HFFc6 (cell line): ENCODE measurements around the gene NAA10. TPM values are rescaled to one million over a fixed set of nuclear protein-coding genes. Genes with fewer than 3 reads are reported as not detected.
A peak's percentile ranks its signal among the peaks of the same experiment; 100 is the strongest.

ENCODE experiments used
- DNase-seq: peaks from one replicate; pipeline ENCODE4 v3.0.0-alpha.2; 2018
- H3K27ac Mint-ChIP-seq: 2 replicates; pipeline ENCODE4 v1.8.0; 2020; ENCODE audit warnings: mild to moderate bottlenecking, mixed read lengths
- H3K27me3 Mint-ChIP-seq: 2 replicates; pipeline ENCODE4 v1.8.0; 2021; ENCODE audit warnings: mild to moderate bottlenecking, moderate library complexity, mixed read lengths; ENCODE audit not compliant: insufficient read depth
- H3K36me3 Mint-ChIP-seq: 2 replicates; pipeline ENCODE4 v1.8.0; 2021; ENCODE audit warnings: low read depth, mixed read lengths
- H3K4me1 Mint-ChIP-seq: 2 replicates; pipeline ENCODE4 v1.8.0; 2020; ENCODE audit warnings: low read depth, mixed read lengths
- H3K4me3 Mint-ChIP-seq: 2 replicates; pipeline ENCODE4 v1.8.0; 2020; ENCODE audit warnings: mild to moderate bottlenecking, moderate library complexity, mixed read lengths
- H3K9me3 Mint-ChIP-seq: 2 replicates; pipeline ENCODE4 v1.8.0; 2020; ENCODE audit warnings: mild to moderate bottlenecking, mixed read lengths
- total RNA-seq, 6 experiments: library from RNA; stranded (reverse); fragmentation: NEBNext Ultra II Directional; extraction: Animal tissue kit (Norgen Biotek cat#: 25700); gene quantifications; 2 replicates in 1 of 6; 3 replicates in 5 of 6; pipeline ENCODE4 v1.2.3, GENCODE V29; 2021
- TF ChIP-seq, protein P1 (sequence below): fragments of 200-600 bp; sonication (generic); IDR thresholded peaks from 2 replicates; pipeline ENCODE4 v1.5.0; 2021; ENCODE audit warnings: antibody characterized with exemption, mild to moderate bottlenecking

The NAA10 gene
- total RNA-seq, 6 experiments from 2014 or later = 130 to 160 (median 146) TPM

DNA sequence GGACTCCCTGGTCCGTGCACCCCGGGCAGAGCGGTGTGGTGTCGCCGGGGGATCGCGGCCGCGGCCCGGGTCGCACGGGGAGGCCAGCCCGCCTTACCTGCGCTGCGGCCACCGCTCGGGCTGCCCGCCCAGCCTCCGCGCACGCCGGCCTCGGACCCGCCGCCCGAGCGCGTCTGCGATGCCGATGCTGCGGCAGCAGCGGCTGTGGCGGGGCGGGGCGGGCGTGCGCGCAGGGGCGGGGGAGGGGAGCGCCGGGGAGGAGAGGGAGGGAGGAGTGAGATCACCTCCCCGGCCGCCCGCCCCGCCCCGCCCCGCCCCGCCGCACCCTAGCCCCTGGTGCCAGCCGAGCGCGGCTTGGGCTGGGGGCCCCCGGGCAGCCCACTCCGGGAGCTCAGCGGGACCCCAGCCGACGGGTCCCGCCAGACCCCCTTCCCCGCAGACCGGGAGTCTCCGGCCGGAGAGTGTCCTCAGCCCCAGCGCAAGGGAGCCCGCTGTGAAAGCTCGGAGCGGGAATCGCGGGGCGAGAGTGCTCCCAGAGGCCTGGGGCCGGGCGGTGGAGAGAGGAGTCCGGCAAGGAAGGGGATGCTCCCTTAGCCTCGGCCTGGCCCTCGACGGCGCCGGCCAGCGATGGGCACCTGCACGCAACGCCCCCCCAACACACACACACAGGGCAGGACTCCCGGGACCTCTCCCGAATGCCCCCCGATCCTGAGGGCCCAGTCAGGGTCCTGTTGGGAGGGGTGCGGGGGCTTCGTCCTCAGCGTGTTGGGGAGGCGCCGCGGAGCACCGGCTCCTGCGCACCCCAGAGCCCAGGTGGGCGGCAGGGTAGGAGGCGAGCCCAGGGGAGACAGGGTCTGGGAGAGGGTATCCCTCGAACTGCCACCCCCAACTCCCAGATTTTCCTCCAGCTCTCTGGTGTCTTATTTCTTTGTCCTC lies 48.6 kb downstream of the NAA10 start, which contains the start of gene L1CAM:
Gene L1CAM (minus strand): TSS at position 206 of the 936 bp plus-strand sequence. CDS start 10,337 bp downstream, outside the sequence.
- Mint-ChIP-seq H3K9me3 (no peaks in the 10 kb centered on the region), H3K27ac (no peak within 1 kb of the TSS), H3K4me1 (peaks cover 14% of the 10 kb centered on the region), H3K27me3 (peaks cover 10% of the 10 kb centered on the region), H3K4me3 (peak within 1 kb of the TSS; percentile 60), H3K36me3 (no peaks in the 10 kb centered on the region)
- no peak for DNase-seq
- TF ChIP-seq, protein P1, sequence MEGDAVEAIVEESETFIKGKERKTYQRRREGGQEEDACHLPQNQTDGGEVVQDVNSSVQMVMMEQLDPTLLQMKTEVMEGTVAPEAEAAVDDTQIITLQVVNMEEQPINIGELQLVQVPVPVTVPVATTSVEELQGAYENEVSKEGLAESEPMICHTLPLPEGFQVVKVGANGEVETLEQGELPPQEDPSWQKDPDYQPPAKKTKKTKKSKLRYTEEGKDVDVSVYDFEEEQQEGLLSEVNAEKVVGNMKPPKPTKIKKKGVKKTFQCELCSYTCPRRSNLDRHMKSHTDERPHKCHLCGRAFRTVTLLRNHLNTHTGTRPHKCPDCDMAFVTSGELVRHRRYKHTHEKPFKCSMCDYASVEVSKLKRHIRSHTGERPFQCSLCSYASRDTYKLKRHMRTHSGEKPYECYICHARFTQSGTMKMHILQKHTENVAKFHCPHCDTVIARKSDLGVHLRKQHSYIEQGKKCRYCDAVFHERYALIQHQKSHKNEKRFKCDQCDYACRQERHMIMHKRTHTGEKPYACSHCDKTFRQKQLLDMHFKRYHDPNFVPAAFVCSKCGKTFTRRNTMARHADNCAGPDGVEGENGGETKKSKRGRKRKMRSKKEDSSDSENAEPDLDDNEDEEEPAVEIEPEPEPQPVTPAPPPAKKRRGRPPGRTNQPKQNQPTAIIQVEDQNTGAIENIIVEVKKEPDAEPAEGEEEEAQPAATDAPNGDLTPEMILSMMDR = no peak

DNA sequence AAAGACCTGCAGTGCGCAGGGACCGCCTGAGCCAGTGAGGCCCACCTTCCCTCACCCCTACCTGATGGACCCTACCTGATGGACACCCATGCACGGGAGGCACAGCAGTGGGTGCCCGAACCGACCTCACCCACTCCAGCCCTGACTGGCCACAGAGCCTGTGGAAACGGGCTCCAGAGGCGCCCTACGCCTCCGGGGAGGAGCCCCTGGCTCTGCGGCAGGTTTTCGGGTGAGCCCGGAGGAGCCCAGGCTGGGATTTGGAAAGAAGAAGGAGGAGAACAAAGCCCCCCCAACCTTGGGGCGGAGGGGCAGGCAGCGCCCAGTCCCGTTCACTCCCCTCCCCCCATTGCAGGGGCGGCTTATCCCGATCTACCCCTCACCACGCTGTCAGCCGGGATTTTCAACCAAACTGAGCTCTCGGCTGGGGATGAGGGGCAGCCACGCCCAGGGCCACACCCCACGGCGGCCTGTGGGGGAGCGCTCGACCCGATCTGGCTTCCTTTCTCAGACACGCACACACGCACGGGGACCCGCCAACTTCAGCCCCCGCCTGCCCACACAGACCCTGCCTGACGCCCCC lies 49.5 kb downstream of the NAA10 start:
- Mint-ChIP-seq H3K4me1 (peaks cover 14% of the 10 kb centered on the region), H3K27ac (no peak overlapping the region), H3K36me3 (no peaks in the 10 kb centered on the region), H3K27me3 (peaks cover 10% of the 10 kb centered on the region), H3K9me3 (no peaks in the 10 kb centered on the region), H3K4me3 (peak overlapping the region; percentile 60)
- TF ChIP-seq, protein P1 = no peak
- DNase-seq = no peak

DNA sequence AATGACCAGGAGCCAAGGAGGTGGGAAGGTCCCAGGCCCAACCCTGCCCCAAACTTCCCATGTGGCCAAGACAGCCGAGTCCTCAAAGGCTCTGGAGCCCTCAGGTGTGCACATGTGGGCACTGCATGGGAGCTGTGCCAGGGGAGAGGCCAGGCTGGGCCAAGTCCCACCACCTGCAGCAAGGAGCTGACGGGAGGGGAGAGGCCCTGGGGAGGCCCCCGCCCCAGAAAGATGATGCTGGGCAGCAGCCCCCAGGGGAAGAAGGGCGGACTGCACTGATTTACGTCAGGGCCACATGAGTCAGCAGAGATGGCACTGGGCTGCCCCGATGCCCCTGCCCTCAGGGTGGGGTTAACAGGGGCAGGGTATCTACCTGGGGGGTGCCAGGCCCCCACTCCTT lies 50.2 kb downstream of the NAA10 start:
- TF ChIP-seq, protein P1 = no peak
- H3K4me3 Mint-ChIP-seq = peak overlapping the region; percentile 60
- H3K27ac Mint-ChIP-seq = no peak overlapping the region
- H3K36me3 Mint-ChIP-seq = no peaks in the 10 kb centered on the region
- peaks cover 14% of the 10 kb centered on the region for H3K4me1 Mint-ChIP-seq
- DNase-seq = no peak
- no peaks in the 10 kb centered on the region for H3K9me3 Mint-ChIP-seq
- peaks cover 13% of the 10 kb centered on the region for H3K27me3 Mint-ChIP-seq

DNA sequence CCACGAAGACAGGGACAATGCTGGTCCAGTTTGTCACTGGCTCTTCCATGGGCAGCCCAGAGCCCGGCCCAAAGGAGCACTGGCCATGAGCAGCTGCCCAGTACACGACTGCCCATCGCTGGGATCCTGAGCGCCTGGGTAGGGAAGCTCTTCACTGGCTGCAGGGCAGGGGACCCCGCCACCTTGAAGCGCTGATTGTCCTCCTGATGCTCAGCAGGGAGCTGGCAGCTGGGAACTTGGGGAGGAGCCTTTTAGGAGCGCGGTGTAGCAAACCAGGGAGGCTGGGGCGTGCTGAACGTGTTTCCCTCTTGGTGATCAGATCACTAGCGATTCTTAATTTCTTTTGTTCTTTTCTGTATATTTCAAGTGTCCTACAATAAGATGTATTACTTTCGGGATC lies 50.7 kb downstream of the NAA10 start:
- Mint-ChIP-seq H3K9me3 (no peaks in the 10 kb centered on the region), H3K36me3 (no peaks in the 10 kb centered on the region), H3K4me3 (peak overlapping the region; percentile 30; the same call in 1 of the 2 replicates), H3K27ac (no peak overlapping the region), H3K4me1 (peaks cover 14% of the 10 kb centered on the region), H3K27me3 (peaks cover 15% of the 10 kb centered on the region)
- TF ChIP-seq, protein P1 = no peak
- DNase-seq = no peak

DNA sequence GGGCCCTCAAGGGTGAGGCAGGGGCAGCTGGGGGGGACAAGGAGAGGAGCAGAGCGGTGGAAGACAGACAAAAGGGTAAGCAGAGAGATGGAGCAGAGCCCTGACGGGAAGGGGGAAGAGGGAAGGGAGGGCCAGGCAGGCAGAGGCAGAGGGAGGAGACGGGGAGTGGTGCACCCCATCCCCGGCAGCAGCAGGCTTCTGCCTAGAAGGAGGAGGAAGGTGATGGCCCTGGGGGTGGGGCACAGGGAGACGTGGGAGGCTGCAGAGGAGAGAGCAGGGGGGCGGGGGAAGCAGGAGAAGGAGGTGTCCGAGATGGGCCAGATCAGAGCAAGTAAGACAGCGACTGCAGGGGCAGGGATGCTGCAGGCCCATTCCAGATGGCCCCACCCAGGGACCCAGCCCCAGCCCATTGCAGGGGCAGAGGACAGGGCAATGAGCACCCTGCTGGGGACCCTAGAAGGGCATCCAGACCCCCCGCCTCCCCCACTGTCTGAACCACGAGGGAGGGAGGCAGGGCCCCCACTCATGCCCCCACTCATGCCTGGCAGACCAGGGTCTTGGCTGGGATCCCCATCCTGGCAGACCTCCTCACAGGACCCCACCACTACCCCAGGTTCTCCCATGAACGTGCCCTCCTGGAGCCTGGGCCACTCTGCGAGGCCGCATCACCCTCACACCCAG lies 51.5 kb downstream of the NAA10 start:
- Mint-ChIP-seq H3K27me3 (peaks cover 15% of the 10 kb centered on the region), H3K4me1 (peaks cover 14% of the 10 kb centered on the region), H3K36me3 (no peaks in the 10 kb centered on the region), H3K27ac (no peak overlapping the region), H3K9me3 (no peaks in the 10 kb centered on the region), H3K4me3 (no peak overlapping the region)
- DNase-seq = no peak
- TF ChIP-seq, protein P1 = no peak
